NCI-H2171 treated with DMSO at 0.1 percent for 48 hours (cell line): ENCODE results near the gene RNF13.
"Not testable (repeated sequence)": the region's sequence is repeated elsewhere in the genome, so short reads cannot be mapped to it uniquely, and the experiment has no call there.

Experiments used
- DNase-seq: peaks from one replicate; lab custom pipeline; 2025; lab: John Stamatoyannopoulos, UW

RNF13 gene

DNA sequence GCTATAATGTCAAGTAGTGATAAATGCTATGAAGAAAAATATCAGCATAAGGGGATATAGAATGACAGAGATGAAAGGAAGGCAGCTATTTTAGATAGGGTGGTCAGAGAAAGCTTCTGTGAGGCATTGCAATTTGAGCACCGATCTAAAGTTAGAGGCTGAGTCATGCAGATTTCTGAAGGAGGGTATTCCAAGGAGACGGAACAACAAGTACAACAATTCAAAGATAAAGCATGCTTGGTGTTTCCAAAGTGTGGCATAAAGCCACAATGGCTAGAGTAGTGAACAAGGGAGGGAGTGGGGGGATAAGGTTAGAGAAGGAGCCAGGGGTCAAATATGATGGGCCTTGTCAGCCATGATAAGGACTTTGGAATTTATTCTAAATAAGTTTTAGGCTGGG is 85.8 kb downstream of the RNF13 start:
- no peak for DNase-seq

DNA sequence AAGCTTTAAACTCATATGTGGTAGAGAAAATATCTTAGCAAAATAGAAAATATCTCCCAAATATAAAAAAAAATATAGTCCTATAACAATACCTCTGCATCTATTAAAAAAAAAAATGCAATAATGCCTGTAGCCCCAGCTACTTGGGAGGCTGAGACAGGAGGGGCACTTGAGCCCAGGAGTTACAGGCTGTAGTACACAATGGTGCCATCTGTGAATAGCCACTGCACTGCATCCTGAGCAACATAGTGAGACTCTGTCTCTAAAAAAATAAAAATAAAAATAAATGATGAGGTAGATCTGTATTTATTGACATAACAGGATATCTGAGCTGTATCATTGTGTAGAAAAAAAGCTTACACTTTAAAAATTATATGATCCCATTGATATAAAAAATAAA is 87.3 kb downstream of the RNF13 start:
- no peak for DNase-seq

DNA sequence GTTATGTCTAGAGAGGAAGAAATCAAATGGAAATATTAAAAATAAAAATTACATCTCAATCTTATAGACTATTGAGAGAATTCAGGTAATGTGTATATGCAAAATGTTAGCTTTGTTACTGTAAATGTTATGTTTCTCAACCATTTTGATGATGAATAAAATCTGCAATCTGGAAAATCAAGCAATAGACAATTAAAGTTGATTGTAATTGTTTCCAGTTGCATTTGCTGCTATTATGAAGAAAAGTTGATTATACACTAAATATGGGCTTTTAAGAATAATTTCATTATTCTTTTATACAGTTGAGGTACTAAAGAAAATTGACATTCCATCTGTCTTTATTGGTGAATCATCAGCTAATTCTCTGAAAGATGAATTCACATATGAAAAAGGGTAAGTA is 88.8 kb downstream of the RNF13 start:
- DNase-seq = no peak

DNA sequence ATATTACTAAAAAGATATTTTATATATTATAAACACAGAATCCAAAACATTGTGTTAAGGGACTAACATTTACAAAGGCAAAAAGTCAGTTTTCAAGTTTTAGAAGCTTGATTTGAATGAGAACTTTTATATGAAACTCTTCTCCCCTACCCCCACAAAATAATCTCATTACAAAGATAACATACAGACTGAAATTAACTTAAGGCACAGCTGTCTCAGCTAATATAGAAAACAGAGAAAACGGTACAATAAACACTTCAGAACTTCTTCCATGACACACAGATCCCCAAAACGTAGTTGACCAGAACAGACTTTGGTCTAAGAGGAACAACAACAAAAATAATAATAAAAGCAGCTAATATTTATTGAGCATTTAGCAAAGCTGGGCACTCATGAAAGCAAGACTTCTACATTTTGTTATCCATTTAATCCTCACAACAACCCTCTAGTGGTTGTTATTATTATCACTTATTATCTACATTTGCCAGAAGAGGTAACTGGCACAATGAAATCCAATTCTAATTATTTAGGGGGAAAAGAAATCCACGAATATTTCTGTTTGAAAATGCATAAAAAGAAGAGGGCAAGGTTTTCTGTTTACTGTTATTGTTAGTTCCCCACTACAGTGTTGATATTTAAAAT is 89.6 kb downstream of the RNF13 start:
- no peak for DNase-seq

DNA sequence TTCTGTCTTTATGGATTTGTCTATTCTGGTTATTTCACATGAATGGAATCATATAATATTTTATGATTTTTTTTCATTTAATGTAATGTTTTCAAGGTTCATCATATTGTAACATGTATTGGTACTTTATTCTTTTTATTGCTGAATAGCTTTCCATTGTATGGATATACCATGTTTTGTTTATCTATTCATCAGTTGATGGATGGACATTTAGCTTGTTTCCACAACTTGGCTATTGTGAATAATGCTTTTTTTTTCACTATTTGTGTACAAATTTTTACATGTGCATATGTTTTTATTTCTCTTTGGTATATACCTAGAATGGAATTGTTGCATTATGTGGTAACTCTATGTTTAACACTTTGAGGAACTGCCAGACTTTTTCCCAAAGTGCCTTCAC is 93.0 kb downstream of the RNF13 start:
- DNase-seq = no peak

DNA sequence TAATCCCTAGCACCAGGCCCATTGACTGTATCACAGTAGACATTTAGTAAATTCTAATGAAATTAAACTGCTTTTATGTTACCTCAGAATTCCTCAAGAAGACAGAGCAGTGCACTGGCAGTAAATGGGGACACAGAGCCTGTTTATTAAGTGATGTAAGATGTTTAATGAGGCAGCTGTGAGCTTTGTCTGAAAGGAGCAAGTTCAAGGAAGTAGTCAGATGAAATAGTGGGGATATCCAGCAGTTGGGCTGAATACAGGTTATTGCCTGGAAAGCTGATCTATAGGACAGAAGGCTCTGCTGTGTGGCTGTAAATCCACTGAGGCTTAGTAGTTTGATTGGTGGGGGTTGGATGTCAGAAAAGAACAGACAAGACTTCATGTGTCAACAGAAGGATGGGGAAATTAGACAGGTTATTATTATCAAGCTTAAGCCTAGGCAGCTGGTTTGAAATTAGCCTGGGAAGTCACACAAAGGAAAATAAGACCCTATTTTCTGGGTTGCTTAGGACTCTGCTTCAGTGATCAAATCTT is 95.5 kb downstream of the RNF13 start:
- DNase-seq = peak; percentile 31

DNA sequence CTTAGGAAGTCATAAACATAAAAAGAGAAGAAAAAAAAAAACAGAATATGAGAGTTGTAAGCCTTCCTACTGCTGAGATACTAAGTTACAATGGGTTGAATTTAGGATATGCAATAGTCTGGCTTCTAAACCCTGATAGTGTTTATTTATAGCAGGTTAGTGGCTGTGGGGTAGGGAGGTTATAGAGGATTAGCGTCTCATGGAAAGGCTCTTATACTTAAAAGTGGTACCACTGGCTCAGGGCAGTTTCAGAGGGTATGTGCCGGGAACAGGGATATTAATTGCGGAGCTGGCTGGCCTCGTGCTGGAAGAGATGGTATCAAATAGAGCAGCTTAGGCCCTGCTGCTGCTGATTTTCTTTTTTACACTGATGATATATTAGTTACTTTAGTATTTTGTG is 96.9 kb downstream of the RNF13 start:
- DNase-seq = no peak

DNA sequence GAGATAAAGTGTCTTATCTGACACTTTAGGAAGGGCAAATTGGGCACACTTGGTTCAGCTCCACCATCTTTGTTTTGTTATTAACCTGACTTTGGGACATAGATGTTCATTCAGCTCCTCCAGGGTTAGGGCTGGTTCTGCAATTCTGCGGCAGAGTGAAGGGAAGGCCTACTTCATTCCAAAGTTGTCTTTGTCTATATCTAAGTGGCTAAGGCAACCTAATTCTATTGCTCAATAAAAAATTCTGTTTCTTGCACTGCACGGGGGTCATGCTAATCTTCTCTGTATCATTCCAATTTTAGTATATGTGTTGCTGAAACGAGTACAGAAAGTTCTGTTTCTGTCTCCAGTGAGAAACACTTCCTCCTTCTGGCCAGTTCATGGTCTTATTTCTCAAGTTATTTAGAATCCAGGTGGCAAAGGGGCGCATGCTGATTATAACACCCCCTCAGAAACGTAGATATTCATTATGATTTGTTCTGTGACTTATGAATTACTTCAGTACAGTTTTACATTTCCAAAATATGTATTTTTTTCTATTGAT is 104.2 kb downstream of the RNF13 start:
- DNase-seq = no peak

DNA sequence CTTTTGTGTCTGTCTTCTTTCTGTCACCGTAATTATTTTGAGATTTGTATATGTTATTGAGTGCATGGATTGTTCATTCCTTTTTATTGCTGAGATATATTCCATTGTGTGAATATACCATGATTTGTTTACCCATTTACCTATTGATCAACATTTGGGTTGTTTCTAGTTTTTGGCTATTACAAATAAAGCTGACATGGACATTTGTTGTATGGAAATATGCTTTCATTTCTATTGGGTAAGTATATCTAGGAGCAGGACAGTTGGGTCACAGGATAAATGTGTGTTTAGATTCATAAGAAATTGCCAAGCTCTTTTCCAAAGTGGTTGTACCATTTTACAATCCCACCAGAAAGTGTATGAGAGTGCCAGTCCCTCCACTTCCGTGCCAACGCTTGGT is 106.5 kb downstream of the RNF13 start:
- no peak for DNase-seq

DNA sequence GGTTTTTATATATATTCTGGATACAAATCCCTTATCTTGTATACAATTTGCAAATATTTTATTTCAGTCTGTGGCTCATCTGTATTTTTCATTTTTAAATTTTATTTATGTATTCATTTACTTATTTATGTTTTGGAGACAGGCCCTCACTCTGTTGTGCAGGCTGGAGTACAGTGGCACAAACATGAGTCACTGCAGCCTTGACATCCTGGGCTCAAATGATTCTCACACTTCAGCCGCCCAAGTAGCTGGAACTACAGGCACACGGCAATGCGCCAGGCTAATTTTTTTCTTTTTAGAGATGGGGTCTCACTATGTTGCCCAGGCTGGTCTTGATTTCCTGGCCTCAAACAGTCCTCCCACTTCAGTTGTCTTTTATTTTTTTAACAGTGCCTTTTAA is 107.1 kb downstream of the RNF13 start:
- DNase-seq = no peak

DNA sequence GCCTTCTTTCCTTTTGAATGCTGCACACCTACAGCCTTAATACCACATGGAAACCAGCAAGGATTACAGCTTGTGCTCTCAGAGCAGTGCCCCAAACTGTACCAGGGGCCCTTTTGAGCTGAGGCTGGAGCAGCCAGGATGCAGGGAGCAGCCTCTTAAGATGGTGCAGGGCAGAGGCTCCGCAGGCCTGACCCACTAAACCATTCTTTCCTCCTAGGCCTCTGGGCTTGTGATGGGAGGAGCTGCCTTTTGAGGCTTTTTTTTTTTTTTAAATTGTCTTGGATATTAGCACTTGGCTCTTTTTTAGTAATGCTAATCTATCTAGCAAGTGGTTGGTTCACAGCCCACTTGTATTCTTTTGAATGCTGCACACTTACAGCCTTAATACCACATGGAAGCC is 120.0 kb downstream of the RNF13 start:
- no peak for DNase-seq

DNA sequence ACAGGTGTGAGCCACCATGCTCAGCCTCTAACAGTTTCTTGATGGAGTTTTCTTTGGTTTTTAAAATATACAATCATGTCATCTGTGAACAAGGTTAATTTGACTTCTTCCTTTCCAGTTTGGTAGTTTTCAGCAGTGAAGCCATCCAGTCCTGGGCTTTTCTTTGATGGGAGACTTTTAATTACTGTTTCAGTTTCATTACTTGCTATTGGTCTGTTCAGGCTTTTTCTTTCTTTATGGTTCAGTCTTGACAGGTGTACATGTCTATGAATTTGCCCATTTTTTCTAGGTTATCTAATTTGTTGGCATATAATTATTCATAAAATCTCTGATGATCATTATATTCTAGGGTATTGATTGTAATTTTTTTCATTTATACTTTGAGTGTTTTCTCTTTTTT is 120.8 kb downstream of the RNF13 start:
- no peak for DNase-seq

DNA sequence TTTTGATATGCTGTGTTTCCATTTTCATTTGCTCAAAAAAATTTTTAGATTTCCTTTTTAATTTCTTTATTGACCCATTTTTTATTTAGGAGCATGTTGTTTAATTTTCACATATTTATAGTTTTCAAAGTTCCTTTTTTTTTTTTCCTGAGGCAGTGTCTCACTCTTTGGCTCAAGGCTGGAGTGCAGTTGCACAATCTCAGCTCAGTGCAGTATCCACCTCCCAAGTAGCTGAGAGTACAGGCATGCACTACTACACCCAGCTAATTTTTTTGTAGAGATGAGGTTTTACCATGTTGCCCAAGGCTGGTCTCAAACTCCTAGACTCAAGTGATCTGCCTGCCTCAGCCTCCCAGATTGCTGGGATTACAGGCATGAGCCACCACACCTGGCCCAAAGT is 121.5 kb downstream of the RNF13 start:
- DNase-seq = no peak

DNA sequence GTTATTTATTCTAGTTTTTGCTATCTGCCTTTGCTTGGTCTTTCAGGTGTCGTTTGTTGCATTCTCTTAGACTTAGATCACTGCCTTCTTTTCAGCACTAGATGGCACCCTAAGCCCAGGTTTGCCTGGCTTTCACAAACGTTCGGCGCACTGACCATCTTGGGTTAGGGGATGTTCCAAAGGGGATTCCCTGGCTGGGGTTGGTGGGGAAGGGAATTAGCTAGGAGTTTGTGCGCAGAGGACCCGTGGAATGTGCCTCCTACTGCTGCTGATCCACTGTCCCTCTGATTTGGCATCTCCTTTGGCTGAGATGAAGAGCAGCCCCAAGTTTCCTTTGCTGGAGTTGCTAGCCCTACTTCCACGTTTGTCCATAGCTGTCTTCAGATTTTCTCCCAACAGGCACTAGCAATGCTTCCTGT is 123.8 kb downstream of the RNF13 start:
- peak; percentile 80 for DNase-seq

DNA sequence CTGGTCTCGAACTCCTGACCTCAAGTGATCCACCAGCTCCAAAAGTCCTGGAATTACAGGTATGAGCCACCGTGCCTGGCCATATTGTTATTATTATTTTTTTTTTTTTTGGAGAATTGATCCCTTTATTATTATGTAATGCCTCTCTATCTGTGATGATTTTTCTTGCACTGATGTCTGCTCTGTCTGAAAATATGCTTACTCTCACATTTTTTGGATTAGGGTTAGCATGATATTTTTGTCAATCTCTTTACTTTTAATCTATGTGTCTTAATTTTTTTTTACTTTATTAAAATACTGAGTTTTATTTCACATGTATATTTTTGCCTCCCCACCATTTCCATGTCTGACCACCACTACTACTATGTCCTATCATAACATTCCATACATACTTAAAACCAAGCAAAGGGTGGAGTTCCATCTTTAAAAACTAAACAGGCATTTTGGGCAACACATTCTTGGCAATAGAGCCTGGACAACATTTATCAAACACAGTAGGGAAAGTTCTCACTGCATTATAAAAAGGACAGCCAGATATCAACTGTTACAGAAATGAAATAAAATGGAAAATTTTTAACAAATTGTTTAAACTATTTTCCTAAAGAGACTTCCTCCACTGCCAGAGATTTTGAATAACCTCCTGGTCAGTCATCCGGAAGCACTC is 125.5 kb downstream of the RNF13 start:
- DNase-seq = not testable (repeated sequence)

DNA sequence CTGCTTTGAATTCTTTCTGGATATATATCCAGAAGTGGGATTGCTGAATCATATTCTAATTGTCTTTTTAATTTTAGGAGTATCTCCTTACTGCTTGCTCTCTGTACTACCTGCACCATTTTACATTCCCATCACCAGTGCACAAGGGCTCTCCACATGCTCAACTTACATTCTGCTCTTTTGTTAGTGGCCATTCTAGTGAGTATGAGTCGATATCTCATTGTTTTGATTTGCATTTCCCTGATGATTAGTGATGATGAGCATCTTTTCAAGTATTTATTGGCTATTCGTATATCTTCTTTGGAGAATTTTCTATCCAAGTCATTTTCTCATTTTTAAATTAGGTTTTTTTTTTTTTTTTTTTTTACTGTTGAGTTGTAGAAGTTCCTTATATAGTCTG is 128.2 kb downstream of the RNF13 start:
- DNase-seq = no peak

DNA sequence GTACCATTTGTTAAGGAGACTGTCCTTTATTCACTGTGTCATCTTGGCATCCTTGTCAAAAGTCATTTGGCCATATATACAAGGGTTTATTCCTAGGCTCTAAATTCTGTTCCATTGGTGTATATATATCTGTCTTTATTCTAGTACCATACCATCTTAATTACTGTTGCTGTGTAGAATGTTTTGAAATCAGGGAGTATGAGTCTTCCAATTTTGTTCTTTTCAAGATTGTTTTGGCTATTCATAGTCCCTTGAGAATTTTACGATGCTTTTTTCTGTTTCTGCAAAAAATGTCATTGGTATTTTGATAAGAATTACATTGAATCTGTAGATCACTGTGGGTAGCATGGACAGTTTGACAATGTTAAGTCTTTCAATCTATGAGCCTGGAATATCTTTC is 128.9 kb downstream of the RNF13 start:
- no peak for DNase-seq

DNA sequence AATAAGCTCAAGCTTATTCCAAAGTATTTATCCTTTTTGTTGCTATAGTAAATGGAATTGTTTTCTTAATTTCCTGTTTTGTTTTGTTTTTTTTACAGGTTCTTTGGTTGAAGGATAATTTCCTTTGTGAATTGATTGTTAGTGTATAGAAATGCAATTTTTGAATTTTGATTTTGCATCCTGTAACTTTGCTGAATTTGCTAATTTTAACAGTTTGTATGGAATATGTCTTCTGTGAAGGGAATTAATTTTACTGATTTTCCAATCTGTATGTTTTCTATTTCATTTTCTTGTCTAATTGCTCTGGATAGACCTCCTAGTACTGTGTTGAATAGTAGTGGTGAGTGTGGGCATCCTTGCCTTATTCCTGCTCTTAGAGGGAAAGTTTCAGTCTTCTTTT is 129.4 kb downstream of the RNF13 start:
- no peak for DNase-seq

DNA sequence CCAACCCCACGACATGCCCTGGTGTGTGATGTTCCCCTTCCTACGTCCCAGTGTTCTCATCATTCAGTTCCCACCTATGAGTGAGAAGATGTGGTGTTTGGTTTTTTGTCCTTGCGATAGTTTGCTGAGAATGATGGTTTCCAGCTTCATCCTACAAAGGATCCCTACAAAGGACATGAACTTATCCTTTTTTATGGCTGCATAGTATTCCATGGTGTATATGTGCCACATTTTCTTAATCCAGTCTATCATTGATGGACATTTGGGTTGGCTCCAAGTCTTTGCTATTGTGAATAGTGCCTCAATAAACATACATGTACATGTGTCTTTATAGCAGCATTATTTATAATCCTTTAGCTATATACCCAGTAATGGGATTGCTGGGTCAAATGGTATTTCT is 131.0 kb downstream of the RNF13 start:
- not testable (repeated sequence) for DNase-seq

DNA sequence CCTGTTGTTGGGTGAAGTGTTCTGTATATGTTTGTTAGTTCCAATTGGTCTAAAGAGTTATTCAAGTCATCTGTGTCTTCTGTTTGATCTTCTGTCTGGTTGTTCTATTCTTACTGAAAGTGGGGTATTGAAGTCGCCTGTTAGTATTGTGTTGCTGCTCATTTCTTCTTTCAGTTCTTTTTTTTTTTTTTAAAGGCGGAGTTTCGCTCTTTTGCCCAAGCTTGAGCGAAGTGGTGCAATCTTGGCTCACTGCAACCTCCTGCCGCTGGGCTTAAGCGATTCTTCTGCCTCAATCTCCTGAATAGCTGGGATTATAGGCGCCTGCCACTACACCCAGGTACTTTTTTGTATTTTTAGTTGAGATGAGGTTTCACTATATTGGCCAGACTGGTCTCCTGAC is 134.2 kb downstream of the RNF13 start:
- DNase-seq = no peak

DNA sequence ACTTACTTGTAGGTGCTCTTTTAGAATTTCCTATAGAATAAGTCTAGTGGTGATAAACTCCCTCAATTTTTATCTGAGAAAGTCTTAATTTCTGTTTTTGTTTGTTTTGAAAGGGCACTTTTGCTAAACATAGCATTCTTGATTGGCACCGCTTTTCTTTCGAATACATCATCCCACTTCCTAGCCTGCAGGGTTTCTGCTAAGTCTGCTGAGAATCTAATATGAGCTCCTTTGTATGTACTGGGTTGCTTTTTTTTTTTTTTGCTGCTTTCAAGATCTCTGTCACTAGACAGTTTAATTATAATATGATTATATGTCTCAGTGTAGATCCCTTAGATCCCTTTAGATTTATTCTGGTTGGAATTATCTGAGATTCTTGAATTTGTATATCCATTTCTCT is 136.2 kb downstream of the RNF13 start:
- no peak for DNase-seq

DNA sequence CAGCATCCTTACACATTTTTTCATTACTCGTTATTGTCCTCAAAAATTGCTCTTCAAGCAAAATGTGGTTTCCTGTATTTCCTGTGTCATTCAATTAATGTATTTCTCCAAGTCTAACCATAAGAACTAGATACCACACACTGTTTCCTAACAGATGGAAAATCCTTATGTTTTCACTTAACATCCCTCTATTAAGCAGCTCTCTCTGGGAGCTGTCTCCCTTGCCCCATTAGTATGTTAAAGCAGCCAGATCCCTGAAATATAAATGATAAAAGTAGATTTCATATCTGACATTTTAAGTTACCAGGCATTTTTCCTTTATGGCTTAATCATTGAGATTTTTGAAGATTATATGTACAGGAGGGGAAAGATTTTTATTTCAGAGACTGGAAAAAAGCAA is 141.8 kb downstream of the RNF13 start:
- DNase-seq = peak; percentile 43

DNA sequence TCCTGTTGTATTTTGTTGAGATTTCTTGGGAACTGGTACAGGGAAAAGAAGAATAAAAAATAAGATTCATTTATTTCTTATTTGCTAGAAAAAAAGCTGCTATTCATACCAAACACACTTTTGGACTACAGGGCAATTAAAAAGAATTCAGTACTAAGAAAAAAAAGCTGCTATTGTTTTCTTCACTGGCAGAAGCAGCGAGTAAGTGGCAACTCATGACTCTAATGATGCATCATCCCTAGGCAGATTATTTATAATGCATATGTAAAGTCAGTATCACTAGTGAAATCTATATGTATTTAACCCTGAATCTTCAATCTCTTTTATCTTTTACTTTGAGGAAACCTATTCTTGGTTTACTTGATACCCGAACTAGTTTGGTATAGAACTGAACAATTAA is 142.4 kb downstream of the RNF13 start:
- no peak for DNase-seq
